PC-3 (cell line): ENCODE results near the gene SPEN. TPM values are rescaled to one million over a fixed set of nuclear protein-coding genes. Genes with fewer than 3 reads are reported as not detected.

Experiments
- ATAC-seq: fragments of 200-7000 bp; cut with Tn5 transposase; 2 replicates; pipeline ENCODE4 v1.9.1; 2020; ENCODE audit warnings: mild to moderate bottlenecking, moderate library complexity
- BruUV-seq: library from RNA; stranded (reverse); fragments of 400-500 nt; replicated peaks from 2 replicates; lab custom pipeline; 2021; lab: Mats Ljungman, UMichigan
- CTCF ChIA-PET: fragments of 300-600 bp; sonication (Branson Sonifier 250); formaldehyde crosslinking; loops from one replicate; lab custom pipeline; 2022; ENCODE audit warnings: antibody characterized with exemption; lab: Charles Lee
- POLR2A ChIA-PET: fragments of 300-600 bp; sonication (Branson Sonifier 250); formaldehyde crosslinking; loops from one replicate; lab custom pipeline; 2022; ENCODE audit warnings: antibody characterized with exemption; ENCODE audit not compliant: unreplicated experiment; lab: Charles Lee
- DNase-seq: peaks from one replicate; pipeline ENCODE4 v3.0.0-alpha.2; 2015
- H2AFZ ChIP-seq: fragments of 300-600 bp; sonication (generic); 2 replicates; pipeline ENCODE4 v1.6.0; 2016; ENCODE audit warnings: antibody characterized with exemption, low read length
- H3F3A ChIP-seq: fragments of 300-600 bp; sonication (generic); one replicate; pipeline ENCODE4 v1.6.0; 2017; ENCODE audit warnings: antibody characterized with exemption, low read length, control low read depth, mild to moderate bottlenecking; ENCODE audit not compliant: unreplicated experiment
- H3K27ac ChIP-seq: fragments of 300-600 bp; sonication (generic); 2 replicates; pipeline ENCODE4 v1.5.1; 2016; ENCODE audit warnings: mild to moderate bottlenecking, low read length
- H3K27me3 ChIP-seq: fragments of 300-600 bp; sonication (generic); 2 replicates; pipeline ENCODE4 v1.6.1; 2016; ENCODE audit warnings: low read length, mixed read lengths
- H3K36me3 ChIP-seq: fragments of 300-600 bp; sonication (generic); 2 replicates; pipeline ENCODE4 v1.6.1; 2016; ENCODE audit warnings: low read depth, mixed run types, low read length, mixed read lengths
- H3K4me1 ChIP-seq: fragments of 300-600 bp; sonication (generic); 2 replicates; pipeline ENCODE4 v1.5.1; 2016; ENCODE audit warnings: low read length; ENCODE audit not compliant: insufficient read depth
- H3K4me2 ChIP-seq: fragments of 300-600 bp; sonication (generic); 2 replicates; pipeline ENCODE4 v1.6.0; 2016; ENCODE audit warnings: low read length
- H3K4me3 ChIP-seq: fragments of 300-600 bp; sonication (generic); 2 replicates; pipeline ENCODE4 v1.5.1; 2016; ENCODE audit warnings: mild to moderate bottlenecking, low read length, mixed read lengths
- H3K79me2 ChIP-seq: fragments of 300-600 bp; sonication (generic); 2 replicates; pipeline ENCODE4 v1.6.1; 2017; ENCODE audit warnings: low read length, mixed read lengths
- H3K9ac ChIP-seq: fragments of 300-600 bp; sonication (generic); 2 replicates; pipeline ENCODE4 v1.6.0; 2016; ENCODE audit warnings: mild to moderate bottlenecking, low read length
- H3K9me2 ChIP-seq: fragments of 300-600 bp; sonication (generic); replicated peaks from 2 replicates; pipeline ENCODE4 v1.6.1; 2016; ENCODE audit warnings: mixed run types, low read length, mixed read lengths
- H3K9me3 ChIP-seq: fragments of 300-600 bp; sonication (generic); 2 replicates; pipeline ENCODE4 v1.6.1; 2016; ENCODE audit warnings: low read length, mixed read lengths
- H4K20me1 ChIP-seq: fragments of 300-600 bp; sonication (generic); 2 replicates; pipeline ENCODE4 v1.6.1; 2016; ENCODE audit warnings: low read length, mixed read lengths
- EZH2 ChIP-seq: fragments of 300-600 bp; sonication (generic); IDR thresholded peaks from one replicate; pipeline ENCODE4 v1.6.1; 2017; ENCODE audit warnings: antibody characterized with exemption, mild to moderate bottlenecking, low read length; ENCODE audit not compliant: unreplicated experiment
- EZH2phosphoT487 ChIP-seq: fragments of 300-600 bp; sonication (generic); IDR thresholded peaks from 2 replicates; pipeline ENCODE4 v1.6.1; 2018; ENCODE audit warnings: mild to moderate bottlenecking, antibody characterized with exemption, low read length, borderline replicate concordance
- intact Hi-C: fragments of 100-400 bp; cut with micrococcal nuclease; formaldehyde crosslinking; loops from 2 replicates; pipeline ENCODE4 v1.9.0; 2023
- total RNA-seq: library from RNA; depleted of rRNA; stranded (reverse); fragments of >200 nt; gene quantifications from 2 replicates; pipeline ENCODE4 v1.2.3, GENCODE V29; 2014
- TF ChIP-seq, protein P1 (sequence below): fragments of 300-600 bp; sonication (generic); conservative IDR thresholded peaks from 2 replicates; pipeline ENCODE4 v1.5.1; 2017; ENCODE audit warnings: antibody characterized with exemption, low read depth, mild to moderate bottlenecking, low read length

Gene SPEN
- total RNA-seq, 1 experiment from 2014 or later: 26.7 TPM

DNA sequence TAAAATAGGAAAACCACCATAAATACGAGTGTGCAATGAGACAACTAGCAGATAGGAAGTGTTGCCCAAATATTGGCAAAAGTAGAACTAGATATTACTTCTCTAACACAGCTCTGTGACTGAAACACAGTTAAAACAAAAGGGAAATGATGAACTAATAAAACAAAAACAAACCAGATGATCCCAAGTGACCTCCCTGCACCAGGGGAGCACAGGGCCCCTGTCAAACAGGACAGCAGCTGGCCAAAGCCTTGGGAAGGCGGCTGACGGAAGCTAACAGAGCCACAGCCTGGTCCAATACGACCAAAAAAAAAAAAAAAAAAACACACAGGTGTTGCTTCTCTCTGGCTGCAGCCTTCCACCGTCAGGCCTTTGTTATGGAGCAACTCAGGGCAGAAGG is 110.6 kb downstream of the SPEN start:
- CTCF ChIA-PET: no interaction called here
- intact Hi-C loops: no loop called here
- H3K79me2 ChIP-seq: peaks cover 78% of the 10 kb centered on the region

DNA sequence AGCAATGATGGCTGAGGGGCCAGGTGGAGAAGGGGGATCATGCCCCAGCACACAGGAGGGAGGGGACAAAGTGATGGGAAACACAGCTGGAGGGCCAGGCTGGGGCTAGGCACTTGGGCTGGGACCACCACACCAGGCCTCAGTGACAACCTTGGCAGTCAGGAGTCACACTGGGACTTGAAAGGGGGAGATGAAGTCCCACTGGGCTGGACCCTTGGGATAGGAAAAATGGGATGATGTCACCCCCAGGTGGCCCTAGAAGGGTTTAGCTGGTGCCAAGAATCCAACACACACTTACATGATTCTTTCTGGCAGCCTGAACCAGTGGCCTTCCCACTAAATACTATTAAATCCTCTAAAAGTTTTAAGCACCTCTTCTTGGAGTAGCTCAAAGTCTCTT is 111.3 kb downstream of the SPEN start:
- H3K27me3 ChIP-seq: no peaks in the 10 kb centered on the region
- ATAC-seq (no peak), DNase-seq (no peak)
- H3K9ac ChIP-seq: no peak overlapping the region
- no peaks in the 10 kb centered on the region; the same call in 1 of the 2 replicates for H3K36me3 ChIP-seq
- no peak overlapping the region for H3K27ac ChIP-seq
- intact Hi-C loops: no loop called here
- ChIA-PET CTCF (no interaction called here), POLR2A (no interaction called here)
- peaks cover 75% of the 10 kb centered on the region for H3K79me2 ChIP-seq
- H2AFZ ChIP-seq: no peak overlapping the region
- H3K4me2 ChIP-seq: no peak overlapping the region
- no peaks in the 10 kb centered on the region for H3F3A ChIP-seq
- H3K4me3 ChIP-seq: no peak overlapping the region
- peaks cover 9% of the 10 kb centered on the region for H3K4me1 ChIP-seq
- no peaks in the 10 kb centered on the region for H3K9me3 ChIP-seq
- H4K20me1 ChIP-seq: no peaks in the 10 kb centered on the region; the same call in 1 of the 2 replicates
- BruUV-seq: no TSS peak
- no peaks in the 10 kb centered on the region for H3K9me2 ChIP-seq
- TF ChIP-seq, protein P1, sequence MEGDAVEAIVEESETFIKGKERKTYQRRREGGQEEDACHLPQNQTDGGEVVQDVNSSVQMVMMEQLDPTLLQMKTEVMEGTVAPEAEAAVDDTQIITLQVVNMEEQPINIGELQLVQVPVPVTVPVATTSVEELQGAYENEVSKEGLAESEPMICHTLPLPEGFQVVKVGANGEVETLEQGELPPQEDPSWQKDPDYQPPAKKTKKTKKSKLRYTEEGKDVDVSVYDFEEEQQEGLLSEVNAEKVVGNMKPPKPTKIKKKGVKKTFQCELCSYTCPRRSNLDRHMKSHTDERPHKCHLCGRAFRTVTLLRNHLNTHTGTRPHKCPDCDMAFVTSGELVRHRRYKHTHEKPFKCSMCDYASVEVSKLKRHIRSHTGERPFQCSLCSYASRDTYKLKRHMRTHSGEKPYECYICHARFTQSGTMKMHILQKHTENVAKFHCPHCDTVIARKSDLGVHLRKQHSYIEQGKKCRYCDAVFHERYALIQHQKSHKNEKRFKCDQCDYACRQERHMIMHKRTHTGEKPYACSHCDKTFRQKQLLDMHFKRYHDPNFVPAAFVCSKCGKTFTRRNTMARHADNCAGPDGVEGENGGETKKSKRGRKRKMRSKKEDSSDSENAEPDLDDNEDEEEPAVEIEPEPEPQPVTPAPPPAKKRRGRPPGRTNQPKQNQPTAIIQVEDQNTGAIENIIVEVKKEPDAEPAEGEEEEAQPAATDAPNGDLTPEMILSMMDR: 0 out of 2 replicates have a peak, but pooled peaks have one; percentile 22
- no peak for TF ChIP-seq EZH2phosphoT487

More for the DNA sequence above, 110.6 kb downstream of the SPEN start:
- H3K4me1 ChIP-seq: peaks cover 13% of the 10 kb centered on the region
- H3K9me2 ChIP-seq: no peaks in the 10 kb centered on the region
- no peak overlapping the region for H3K9ac ChIP-seq
- no peaks in the 10 kb centered on the region for H3K9me3 ChIP-seq
- POLR2A ChIA-PET: no interaction called here
- ATAC-seq: no peak
- TF ChIP-seq EZH2 (no peak), EZH2phosphoT487 (no peak)
- TF ChIP-seq, protein P1: no peak
- no peak overlapping the region for H3K4me3 ChIP-seq
- H3K27ac ChIP-seq: no peak overlapping the region
- no peak overlapping the region for H3K4me2 ChIP-seq
- no peaks in the 10 kb centered on the region for H3F3A ChIP-seq
- no peaks in the 10 kb centered on the region for H3K27me3 ChIP-seq
- H2AFZ ChIP-seq: no peak overlapping the region
- DNase-seq: no peak
- BruUV-seq: no TSS peak
- H4K20me1 ChIP-seq: no peaks in the 10 kb centered on the region; the same call in 1 of the 2 replicates
- no peaks in the 10 kb centered on the region; the same call in 1 of the 2 replicates for H3K36me3 ChIP-seq

DNA sequence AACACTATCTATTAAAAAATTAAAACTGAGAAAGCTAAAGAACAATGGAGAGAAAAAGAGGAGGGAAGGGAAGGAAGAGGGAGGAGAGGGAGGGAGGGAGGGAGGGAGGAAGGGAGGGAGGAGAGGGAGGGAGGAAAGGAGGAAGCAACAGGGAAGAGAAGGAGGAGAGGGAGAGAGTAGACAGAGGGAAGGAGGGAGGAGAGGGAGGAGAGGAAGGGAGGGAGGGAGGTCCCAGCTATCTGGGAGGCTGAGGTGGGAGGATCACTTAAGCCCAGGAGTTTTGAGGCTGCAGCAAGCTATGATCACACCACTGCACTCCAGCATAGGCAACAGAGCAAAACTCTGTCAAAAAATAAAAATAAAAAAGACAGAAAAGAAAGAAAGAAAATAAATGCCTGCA is 111.9 kb downstream of the SPEN start:
- H4K20me1 ChIP-seq: no peaks in the 10 kb centered on the region; the same call in 1 of the 2 replicates
- H3K27me3 ChIP-seq: no peaks in the 10 kb centered on the region
- no peak overlapping the region for H3K27ac ChIP-seq
- intact Hi-C loops: no loop called here
- no peak overlapping the region for H3K4me3 ChIP-seq
- peaks cover 9% of the 10 kb centered on the region for H3K4me1 ChIP-seq
- CTCF ChIA-PET: no interaction called here
- ATAC-seq: no peak
- no peak overlapping the region for H2AFZ ChIP-seq
- POLR2A ChIA-PET: no interaction called here
- H3K9me2 ChIP-seq: no peaks in the 10 kb centered on the region
- no peaks in the 10 kb centered on the region for H3K9me3 ChIP-seq
- no peaks in the 10 kb centered on the region; the same call in 1 of the 2 replicates for H3K36me3 ChIP-seq
- no peaks in the 10 kb centered on the region for H3F3A ChIP-seq
- H3K4me2 ChIP-seq: no peak overlapping the region
- BruUV-seq: no TSS peak
- TF ChIP-seq EZH2: no peak
- H3K79me2 ChIP-seq: peaks cover 70% of the 10 kb centered on the region
- H3K9ac ChIP-seq: no peak overlapping the region
- no peak for DNase-seq
